ENCODE results near the gene STAMBPL1.
"Not testable (repeated sequence)": the region's sequence is repeated elsewhere in the genome, so short reads cannot be mapped to it uniquely, and the experiment has no call there.

Gene STAMBPL1

DNA sequence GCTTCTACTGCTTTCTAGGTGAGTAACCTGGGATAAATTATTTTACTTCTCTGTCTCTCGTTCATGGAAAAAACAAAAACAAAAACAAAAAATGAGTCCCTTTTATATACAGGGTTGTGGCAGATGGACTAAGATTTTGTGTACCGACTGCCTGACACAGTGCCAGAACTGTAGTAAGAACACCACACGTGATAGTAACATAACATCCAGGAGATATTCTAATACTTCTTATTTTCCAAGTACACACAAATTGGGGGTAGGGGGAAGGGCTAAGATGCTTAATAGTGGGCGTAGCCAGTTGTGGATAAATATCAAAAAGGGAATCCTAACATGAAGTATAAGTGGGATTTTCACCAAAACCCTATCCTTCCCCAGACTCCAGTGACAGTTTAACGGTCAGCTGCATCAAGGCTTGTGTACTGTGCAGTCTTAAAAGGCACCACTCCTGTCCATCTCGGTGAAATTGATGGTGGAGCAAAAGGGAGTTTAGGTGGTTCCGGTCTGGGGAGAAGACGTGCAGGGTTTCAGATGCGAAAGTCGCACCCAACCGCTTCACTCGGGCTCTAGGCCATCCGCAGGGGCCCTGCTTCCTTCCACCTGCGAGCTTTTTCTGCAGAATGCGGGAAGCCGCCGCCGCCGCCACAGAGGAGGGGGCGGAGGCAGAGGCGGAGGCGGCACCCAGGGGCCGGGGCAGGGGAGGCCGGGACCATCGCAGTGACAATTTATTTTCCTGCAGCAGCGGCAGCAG is at the start of gene STAMBPL1:
Gene STAMBPL1 (plus strand): TSS at position 712 of the 748 bp plus-strand sequence. CDS start 21,464 bp downstream, outside the sequence.
- DNase-seq: no peak
- TF ChIP-seq GATA1 (IDR thresholded peaks at IDR 0.05; ENCODE audit: low read depth, low read length) (no peak), POLR2A (IDR thresholded peaks at IDR 0.05; ENCODE audit: low read length) (no peak)

DNA sequence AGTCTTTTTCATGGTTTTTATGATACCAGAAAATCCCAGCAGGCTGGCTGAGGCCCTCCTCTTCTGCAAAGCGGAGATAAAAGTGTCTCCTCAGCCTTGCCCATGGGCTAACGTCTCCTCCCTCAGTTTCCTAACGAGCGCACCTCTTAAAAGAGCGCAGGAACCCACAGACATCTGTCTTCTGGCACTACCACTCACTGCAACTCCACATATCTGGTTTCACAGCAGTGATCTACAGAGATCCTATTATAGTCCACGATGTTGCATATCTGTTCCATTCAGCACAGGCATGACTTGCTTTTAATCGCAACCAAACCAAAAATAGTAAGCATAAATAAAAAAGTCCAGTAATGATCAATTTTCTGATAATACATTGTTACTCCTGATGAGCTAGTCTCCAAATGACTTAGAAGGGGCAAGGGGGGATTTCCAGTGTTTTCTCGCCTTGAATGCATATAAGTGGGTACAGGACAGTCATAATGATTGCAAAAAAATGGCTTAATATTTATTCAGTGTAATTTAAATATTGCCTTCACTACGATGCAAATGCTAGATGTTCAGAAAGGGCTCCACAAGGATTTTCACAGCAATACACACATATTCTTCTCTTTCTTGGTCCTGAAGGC is 49.3 kb upstream of the STAMBPL1 start:
- DNase-seq: peak; percentile 7 to 31
- TF ChIP-seq POLR2A (IDR thresholded peaks at IDR 0.05; ENCODE audit: low read length) (no peak), GATA1 (IDR thresholded peaks at IDR 0.05; ENCODE audit: low read depth, low read length) (no peak)

DNA sequence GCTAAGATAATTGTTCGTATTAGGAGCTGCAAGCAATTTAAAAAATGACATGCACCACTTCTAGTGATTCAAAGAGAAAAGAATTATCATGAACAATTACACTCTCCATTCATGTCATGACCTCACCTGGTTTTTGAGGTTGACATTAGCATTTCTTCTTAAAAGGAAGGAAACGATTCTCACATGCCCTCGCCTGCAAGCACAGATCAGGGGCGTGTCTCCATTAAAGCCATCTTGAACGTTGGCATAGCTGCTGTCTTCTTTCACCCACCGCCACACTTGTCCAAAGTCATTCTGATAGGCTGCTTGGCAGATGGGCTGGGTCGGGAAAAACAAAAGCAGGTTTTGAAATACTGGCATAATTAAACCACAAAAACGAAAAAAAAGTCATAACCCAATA is 48.3 kb upstream of the STAMBPL1 start:
- TF ChIP-seq GATA1 (IDR thresholded peaks at IDR 0.05; ENCODE audit: low read depth, low read length): no peak
- DNase-seq: no peak

DNA sequence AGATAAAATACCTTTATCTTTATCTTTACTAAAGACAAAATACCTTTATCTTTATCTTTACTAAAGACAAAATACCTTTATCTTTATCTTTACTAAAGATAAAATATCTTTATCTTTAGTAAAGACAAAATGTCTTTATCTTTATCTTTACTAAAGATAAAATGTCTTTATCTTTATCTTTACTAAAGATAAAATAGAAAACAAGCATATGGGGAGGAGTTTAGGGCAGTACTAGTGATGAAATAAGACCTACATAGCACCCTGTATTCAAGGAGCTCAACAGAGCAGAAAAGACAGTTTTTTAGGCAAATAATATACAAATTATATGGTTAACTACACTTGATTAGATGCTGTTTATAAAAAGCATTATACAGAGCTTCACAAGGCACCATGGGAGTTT is 47.7 kb upstream of the STAMBPL1 start:
- DNase-seq: no peak

DNA sequence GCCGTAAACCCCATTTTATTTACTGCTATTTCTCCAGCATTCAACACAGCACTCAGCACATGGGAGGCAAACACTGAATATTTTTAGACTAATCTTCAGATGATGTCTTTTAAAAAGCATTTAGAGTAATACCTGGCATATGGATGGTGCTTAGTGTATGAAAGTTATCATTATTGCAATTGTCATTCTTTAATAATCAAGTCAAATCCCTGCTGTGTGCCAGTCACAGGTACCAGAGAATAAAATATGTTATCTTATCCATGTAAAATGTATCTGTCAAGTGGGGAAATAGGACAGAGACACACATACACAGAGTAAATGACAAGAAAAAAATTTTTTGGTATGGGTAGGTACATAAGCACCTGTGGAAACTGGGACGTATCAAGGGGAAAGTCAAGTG is 46.9 kb upstream of the STAMBPL1 start:
- DNase-seq: no peak
- TF ChIP-seq GATA1 (IDR thresholded peaks at IDR 0.05; ENCODE audit: low read depth, low read length) (no peak), POLR2A (IDR thresholded peaks at IDR 0.05; ENCODE audit: low read length) (no peak)

More for the DNA sequence above, 47.7 kb upstream of the STAMBPL1 start:
- TF ChIP-seq POLR2A (IDR thresholded peaks at IDR 0.05; ENCODE audit: low read length): no peak
- no peak for TF ChIP-seq GATA1 (IDR thresholded peaks at IDR 0.05; ENCODE audit: low read depth, low read length)

DNA sequence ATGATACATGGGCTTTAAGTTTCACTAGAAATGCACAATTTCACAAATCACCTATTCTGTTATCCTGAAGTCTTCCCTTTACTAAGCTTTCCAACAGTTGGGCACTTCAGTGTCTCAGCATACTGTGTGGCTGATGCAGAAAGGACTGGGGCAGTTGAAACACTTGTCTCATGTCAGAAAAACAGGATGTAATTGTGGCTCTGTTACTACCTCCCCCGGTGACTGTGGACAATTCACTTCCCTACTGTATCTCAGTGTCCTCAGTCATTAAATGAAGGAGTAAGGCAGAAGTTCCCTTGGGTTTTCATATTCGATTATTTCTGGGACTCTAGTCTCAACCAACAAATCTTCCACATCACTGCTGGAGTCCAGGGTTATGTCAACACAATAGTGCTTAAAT is 46.3 kb upstream of the STAMBPL1 start:
- TF ChIP-seq POLR2A (IDR thresholded peaks at IDR 0.05; ENCODE audit: low read length) (no peak), GATA1 (IDR thresholded peaks at IDR 0.05; ENCODE audit: low read depth, low read length) (no peak)
- no peak for DNase-seq

DNA sequence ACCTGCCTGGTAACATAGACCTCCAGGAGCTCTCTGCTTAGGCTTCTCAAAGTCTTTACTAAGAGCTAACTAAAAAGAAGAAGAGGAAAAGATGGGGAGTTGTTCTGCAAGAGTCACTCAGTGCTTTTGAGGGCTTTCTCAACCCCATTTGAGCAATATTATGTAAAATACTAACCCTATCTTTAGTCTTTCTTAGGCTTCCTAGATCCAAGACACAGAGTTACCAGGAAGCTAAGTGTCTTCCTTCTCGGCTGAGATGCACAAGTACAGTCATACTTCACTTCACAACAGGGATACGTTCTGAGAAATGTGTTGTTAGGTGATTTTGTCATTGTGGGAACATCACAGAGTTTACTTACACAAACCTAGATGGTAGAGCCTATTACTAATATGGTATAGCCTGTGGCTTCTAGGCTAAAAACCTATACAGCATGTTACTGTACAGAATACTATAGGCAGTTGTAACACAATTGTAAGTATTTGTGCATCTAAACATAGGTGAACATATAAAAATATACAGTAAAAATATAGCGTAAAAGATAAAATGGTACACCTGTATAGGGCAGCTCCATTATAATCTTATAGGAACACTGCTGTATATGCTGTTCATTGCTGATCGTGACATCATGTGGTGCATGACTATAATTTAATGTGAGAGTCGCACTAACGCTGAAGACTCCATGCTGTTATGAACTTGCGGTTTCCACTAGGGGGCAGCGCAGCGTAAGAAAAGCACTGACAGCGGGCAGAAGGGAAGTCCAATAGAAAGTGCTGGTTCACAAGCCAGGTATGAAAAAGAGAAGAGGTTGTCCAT is 44.7 kb upstream of the STAMBPL1 start:
- peak; percentile 79 to 90 for DNase-seq
- TF ChIP-seq GATA1 (IDR thresholded peaks at IDR 0.05; ENCODE audit: low read depth, low read length) (no peak), POLR2A (IDR thresholded peaks at IDR 0.05; ENCODE audit: low read length) (no peak)

DNA sequence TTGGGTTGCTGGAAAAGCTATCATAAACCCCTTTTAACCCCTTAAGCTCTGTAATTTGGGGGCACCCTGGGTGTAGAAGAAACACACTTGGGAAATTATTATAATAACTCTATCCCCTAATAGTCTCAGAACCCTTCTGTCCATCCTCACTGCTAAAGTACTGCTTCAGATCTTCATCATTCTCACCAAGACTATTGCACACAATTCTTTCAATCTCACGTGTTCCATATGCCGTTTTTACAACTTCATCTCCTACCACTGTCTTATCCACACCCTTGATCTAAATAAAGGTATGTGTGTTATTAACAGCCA is 44.2 kb upstream of the STAMBPL1 start:
- TF ChIP-seq POLR2A (IDR thresholded peaks at IDR 0.05; ENCODE audit: low read length): no peak
- no peak for TF ChIP-seq GATA1 (IDR thresholded peaks at IDR 0.05; ENCODE audit: low read depth, low read length)
- DNase-seq: peak in 1 of 2 experiments; percentile 26

DNA sequence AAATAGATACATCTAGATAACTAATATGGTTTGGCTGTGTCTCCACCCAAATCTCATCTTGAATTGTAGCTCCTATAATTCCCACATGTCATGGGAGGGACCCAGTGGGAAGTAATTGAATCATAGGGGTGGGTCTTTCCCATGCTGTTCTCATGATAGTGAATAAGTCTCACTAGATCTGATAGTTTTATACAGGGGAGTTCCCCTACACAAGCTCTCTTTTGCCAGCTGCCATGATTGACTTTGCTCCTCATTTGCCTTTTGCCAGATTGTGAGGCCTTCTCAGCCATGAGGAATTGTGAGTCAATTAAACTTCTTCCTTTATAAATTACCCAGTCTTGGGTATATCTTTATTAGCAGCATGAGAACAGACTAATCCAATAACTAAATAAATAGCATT is 42.4 kb upstream of the STAMBPL1 start:
- not testable (repeated sequence) for DNase-seq

DNA sequence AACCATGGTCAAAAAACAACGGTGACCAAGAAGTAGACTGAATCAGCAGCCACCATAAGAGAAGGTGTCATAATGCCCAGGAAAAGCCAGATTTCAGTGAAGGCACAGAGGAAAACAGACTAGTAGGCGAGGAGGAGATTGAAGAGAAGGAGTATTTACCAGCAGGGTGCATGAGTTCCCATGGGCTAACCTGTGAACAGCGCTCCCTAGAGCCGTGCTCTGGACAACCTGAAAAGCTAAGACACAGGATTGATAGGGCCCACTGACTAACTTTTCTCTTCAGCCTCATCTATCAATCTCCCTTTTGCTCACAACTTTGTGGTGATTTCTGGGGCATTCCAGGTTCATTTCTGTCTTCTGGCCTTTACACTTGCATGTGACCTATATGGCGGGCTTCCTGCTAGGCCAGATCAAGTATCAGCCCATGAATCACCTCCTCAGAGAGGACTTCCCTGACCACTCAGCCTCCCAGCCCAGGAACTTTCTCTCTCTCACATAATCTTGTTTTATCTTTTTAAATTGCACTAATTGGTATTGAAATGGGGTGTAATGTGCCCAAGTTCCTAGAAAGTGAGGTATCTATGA is 41.2 kb upstream of the STAMBPL1 start:
- no peak for TF ChIP-seq GATA1 (IDR thresholded peaks at IDR 0.05; ENCODE audit: low read depth, low read length)
- no peak for TF ChIP-seq POLR2A (IDR thresholded peaks at IDR 0.05; ENCODE audit: low read length)
- DNase-seq: no peak

DNA sequence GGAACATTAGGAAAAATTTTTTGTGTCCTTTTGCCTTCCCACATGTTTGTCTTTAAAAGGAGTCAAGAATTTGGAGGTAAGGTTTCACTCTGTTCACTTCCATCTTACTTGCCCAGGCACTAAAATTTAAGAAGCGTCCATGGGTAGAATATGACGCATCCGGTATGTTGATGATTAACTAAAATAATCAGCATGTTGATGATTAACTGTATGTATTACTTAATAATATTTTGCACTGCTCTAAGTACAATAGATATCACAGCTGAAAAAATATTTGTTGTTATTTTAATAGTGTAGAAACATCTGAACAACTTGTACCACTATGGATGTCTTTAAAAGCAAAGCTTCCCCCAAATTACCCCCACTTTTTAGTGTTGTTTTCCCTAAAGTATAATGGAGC is 39.9 kb upstream of the STAMBPL1 start:
- no peak for TF ChIP-seq GATA1 (IDR thresholded peaks at IDR 0.05; ENCODE audit: low read depth, low read length)
- TF ChIP-seq POLR2A (IDR thresholded peaks at IDR 0.05; ENCODE audit: low read length): no peak
- DNase-seq: no peak

DNA sequence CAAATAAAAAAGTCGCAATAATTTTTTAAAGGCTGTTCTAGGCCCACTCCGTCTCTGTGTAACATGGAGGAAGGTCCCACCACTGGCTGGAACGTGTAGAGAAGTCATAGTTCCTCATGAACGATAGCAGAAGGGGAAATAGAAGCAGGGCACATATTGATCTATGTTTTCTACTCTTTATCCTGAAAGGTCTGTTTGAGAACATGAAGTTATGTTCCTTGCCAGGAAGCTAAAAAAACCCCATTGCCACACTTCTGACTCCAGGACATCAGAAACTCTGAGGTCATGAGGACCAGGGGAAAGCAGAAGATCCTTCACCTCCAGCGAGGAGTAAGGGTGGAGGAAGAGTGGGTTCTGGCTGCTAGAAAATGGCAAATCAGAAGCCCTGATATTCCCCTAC is 39.2 kb upstream of the STAMBPL1 start:
- no peak for DNase-seq
- no peak for TF ChIP-seq POLR2A (IDR thresholded peaks at IDR 0.05; ENCODE audit: low read length)
- no peak for TF ChIP-seq GATA1 (IDR thresholded peaks at IDR 0.05; ENCODE audit: low read depth, low read length)

DNA sequence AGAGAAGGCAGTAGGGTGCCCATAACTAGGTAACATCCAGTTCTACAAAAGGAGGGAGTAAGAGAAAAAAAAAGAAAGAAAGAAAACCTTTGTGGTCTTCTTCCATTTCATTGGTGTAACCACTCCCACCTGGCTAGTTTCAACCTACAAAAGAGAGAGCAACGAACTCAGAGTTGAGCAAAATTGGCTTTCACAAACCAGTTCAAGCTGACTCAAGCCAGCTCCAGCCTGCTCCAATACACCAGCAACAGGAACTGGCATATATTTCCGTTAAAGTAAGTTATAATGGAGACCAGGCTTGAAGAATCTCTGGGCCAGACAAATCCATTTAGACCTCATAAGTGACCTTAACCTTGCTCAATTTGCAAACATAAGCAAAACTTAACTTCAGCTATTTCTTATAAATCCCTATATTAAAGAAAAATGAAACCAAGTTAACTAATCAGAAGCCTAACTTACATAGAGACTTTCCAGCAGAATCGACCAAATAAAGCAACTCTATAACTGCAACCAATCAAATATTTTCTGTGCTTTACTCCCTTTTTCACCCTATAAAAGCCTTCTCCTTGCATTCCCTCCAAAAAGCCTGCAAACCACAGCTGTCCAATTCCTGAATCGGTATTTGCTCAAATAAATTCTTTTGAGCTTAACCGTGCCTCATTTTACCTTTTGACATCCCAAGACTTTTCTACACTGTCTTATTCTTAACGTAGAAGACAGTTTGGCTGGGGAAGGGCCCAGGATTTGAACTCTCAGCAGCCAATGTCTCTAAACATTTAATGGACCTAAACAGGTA is 38.5 kb upstream of the STAMBPL1 start:
- DNase-seq: no peak
- TF ChIP-seq POLR2A (IDR thresholded peaks at IDR 0.05; ENCODE audit: low read length) (no peak), GATA1 (IDR thresholded peaks at IDR 0.05; ENCODE audit: low read depth, low read length) (no peak)
